AG04450 (cell line): ENCODE measurements around the gene IREB2. TPM values are rescaled to one million over a fixed set of nuclear protein-coding genes. Genes with fewer than 3 reads are reported as not detected.

Experiments
- CTCF ChIA-PET: fragments of 300-600, 350-600 bp; formaldehyde crosslinking; extraction: SDS; loops from one replicate; lab custom pipeline; 2022; ENCODE audit warnings: antibody characterized with exemption, inconsistent platforms; lab: Charles Lee
- POLR2A ChIA-PET: fragments of 350-600 bp; formaldehyde crosslinking; extraction: SDS; loops from one replicate; lab custom pipeline; 2021; ENCODE audit warnings: antibody characterized with exemption, inconsistent platforms; lab: Yijun Ruan, JAX
- DNase-seq: peaks from one replicate; pipeline ENCODE4 v3.0.0-alpha.2; 2011; ENCODE audit warnings: low read depth, low spot score
- H3K27ac ChIP-seq: one replicate; pipeline ENCODE4 v1.5.1; 2012; ENCODE audit warnings: low read depth, low read length, control low read depth
- H3K27me3 ChIP-seq: one replicate; pipeline ENCODE4 v1.6.0; 2012; ENCODE audit warnings: low read length; ENCODE audit not compliant: control insufficient read depth, insufficient read depth
- H3K4me3 ChIP-seq: 2 replicates; pipeline ENCODE4 v1.5.1; 2011; ENCODE audit warnings: mild to moderate bottlenecking, low read depth, low read length, control low read depth
- H3K9me3 ChIP-seq: 2 replicates; pipeline ENCODE4 v1.5.1; 2012; ENCODE audit warnings: low read length; ENCODE audit not compliant: control insufficient read depth, insufficient read depth
- CTCF ChIP-seq: IDR thresholded peaks from 2 replicates; pipeline ENCODE4 v1.5.1; 2011; ENCODE audit warnings: low read depth, low read length, control low read depth, inconsistent platforms
- polyA plus RNA-seq: library from polyadenylated mRNA; depleted of rRNA; stranded (reverse); fragments of >200 nt; gene quantifications from 2 replicates; pipeline ENCODE4 v1.2.3, GENCODE V29; 2011; rRNA removed

Gene IREB2
- polyA plus RNA-seq, 1 experiment, result 30.4 TPM

GRCh38 chr15:78550194-78550593 lies 112.2 kb downstream of the IREB2 start:
- ChIA-PET CTCF (interaction anchor here (1.0 kb wide), 1 partner anchor 10 kb away, joined by 3 read pairs; the partner anchor contains the start of gene PSMA4), POLR2A (no interaction called here)
- Histone ChIP-seq H3K4me3 (no peak overlapping the region), H3K27ac (no peak overlapping the region), H3K9me3 (no peaks in the 10 kb centered on the region), H3K27me3 (no peaks in the 10 kb centered on the region)
- DNase-seq, result no peak
- TF ChIP-seq CTCF, result no peak

- H3K27ac ChIP-seq, result no peak overlapping the region
- no peak for DNase-seq
- no peaks in the 10 kb centered on the region for H3K9me3 ChIP-seq
- TF ChIP-seq CTCF, result no peak
- POLR2A ChIA-PET, result no interaction called here
- no peaks in the 10 kb centered on the region for H3K27me3 ChIP-seq
- no peak overlapping the region for H3K4me3 ChIP-seq
- CTCF ChIA-PET, result interaction anchor here (1.0 kb wide), 1 partner anchor 10 kb away, joined by 3 read pairs; the partner anchor contains the start of gene PSMA4
Measured at GRCh38 chr15:78550815-78551214, 112.8 kb downstream of the IREB2 start.

Other genes starting within 250 kb of the IREB2 start
- gene ACSBG1, start 203.7 kb upstream of the IREB2 start, polyA plus RNA-seq, result 0.02 TPM in 1 of 2 replicates, not detected in the other
- 2.1 and 2.5 TPM in 2 replicates for gene DNAJA4, start 173.7 kb upstream of the IREB2 start, polyA plus RNA-seq
- gene SKIC8, start 138.6 kb upstream of the IREB2 start, polyA plus RNA-seq, result 78.1 and 92.0 TPM in 2 replicates
- gene CRABP1, start 97.9 kb upstream of the IREB2 start, polyA plus RNA-seq, result not detected in 2 replicates
- gene HYKK, start 69.4 kb downstream of the IREB2 start, polyA plus RNA-seq, result 3.6 and 4.1 TPM in 2 replicates
- 270 and 395 TPM in 2 replicates for gene PSMA4, start 102.2 kb downstream of the IREB2 start, polyA plus RNA-seq
- 4.3 and 5.2 TPM in 2 replicates for gene CHRNA5, start 127.3 kb downstream of the IREB2 start, polyA plus RNA-seq
- gene CHRNA3, start 182.8 kb downstream of the IREB2 start, polyA plus RNA-seq, result not detected in 2 replicates
- gene CHRNB4, start 203.0 kb downstream of the IREB2 start, polyA plus RNA-seq, result not detected in 2 replicates